ENCODE measurements around the gene DGKB. TPM values are rescaled to one million over a fixed set of nuclear protein-coding genes. Genes with fewer than 3 reads are reported as not detected.
A peak's percentile ranks its signal among the peaks of the same experiment; 100 is the strongest.

DGKB gene
- total and polyA plus RNA-seq, 2 donors from 2014 or later = 0.26 to 1.5 TPM

DNA sequence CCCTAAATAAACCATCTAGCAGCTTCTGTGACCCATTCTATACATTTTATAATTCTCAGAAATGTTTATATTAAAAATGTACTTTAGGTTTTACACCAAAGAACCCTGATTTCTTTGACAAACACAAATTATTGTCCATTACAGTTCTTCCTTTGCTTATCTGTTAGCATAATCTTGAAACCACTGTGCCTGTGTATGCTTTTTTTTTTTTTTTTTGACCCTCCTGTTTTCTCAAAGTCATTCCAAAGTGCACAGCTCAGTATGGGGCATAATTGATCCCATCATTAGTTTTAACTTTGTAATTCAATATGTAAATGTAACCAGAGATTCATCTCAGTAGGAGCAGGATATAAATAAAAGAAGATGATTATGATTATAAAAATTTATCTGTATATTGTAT, 229.3 kb downstream of the DGKB start:
- FAIRE-seq (no peak), DNase-seq (no peak)
- H3K27ac ChIP-seq (ENCODE audit: low read depth in 2 of 2, low read length in 2 of 2) = no peak overlapping the region
- no peaks in the 10 kb centered on the region for H3K36me3 ChIP-seq (ENCODE audit: control insufficient read depth in 2 of 3, insufficient read depth in 3 of 3, low read length in 3 of 3)
- intact Hi-C loops (cut with DNase I) = no loop called here
- no peaks in the 10 kb centered on the region for H3K27me3 ChIP-seq (ENCODE audit: control insufficient read depth, insufficient read depth, low read length)
- no peaks in the 10 kb centered on the region for H3K9me3 ChIP-seq (ENCODE audit: control insufficient read depth in 2 of 3, insufficient read depth in 1 of 3, low read length in 3 of 3)
- TF ChIP-seq, protein P1, sequence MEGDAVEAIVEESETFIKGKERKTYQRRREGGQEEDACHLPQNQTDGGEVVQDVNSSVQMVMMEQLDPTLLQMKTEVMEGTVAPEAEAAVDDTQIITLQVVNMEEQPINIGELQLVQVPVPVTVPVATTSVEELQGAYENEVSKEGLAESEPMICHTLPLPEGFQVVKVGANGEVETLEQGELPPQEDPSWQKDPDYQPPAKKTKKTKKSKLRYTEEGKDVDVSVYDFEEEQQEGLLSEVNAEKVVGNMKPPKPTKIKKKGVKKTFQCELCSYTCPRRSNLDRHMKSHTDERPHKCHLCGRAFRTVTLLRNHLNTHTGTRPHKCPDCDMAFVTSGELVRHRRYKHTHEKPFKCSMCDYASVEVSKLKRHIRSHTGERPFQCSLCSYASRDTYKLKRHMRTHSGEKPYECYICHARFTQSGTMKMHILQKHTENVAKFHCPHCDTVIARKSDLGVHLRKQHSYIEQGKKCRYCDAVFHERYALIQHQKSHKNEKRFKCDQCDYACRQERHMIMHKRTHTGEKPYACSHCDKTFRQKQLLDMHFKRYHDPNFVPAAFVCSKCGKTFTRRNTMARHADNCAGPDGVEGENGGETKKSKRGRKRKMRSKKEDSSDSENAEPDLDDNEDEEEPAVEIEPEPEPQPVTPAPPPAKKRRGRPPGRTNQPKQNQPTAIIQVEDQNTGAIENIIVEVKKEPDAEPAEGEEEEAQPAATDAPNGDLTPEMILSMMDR (IDR thresholded peaks at IDR 0.05; ENCODE audit: borderline replicate concordance, extremely low read depth, insufficient read depth) = no peak
- H3K4me1 ChIP-seq (ENCODE audit: control insufficient read depth in 2 of 3, insufficient read depth in 2 of 3, low read depth in 1 of 3, low read length in 3 of 3) = no peaks in the 10 kb centered on the region
- H3K9ac ChIP-seq (ENCODE audit: low read length in 3 of 3) = no peak overlapping the region
- H3K4me3 ChIP-seq (ENCODE audit: low read length in 3 of 3) = no peak overlapping the region

DNA sequence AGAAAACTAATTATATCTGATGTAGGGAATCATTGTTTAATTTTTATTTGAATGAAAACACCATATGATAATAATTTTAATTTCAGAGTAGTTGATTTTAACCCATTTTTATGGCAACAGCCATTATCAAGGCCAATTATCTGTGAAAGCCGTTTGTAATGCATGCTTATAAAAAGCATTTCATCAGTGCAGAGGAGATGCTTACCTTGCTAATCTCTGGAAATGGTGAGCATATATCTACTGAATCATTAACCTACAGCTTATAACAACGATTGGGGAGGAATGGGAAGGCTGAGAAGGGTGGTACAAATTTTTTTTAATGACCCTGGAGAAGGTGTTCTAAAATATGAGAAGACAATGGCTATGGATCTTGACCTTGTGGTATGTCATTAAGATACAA, 235.6 kb downstream of the DGKB start:
- intact Hi-C loops (cut with DNase I) = no loop called here
- no peak overlapping the region for H3K9ac ChIP-seq (ENCODE audit: low read length in 3 of 3)
- H3K9me3 ChIP-seq (ENCODE audit: control insufficient read depth in 2 of 3, insufficient read depth in 1 of 3, low read length in 3 of 3) = no peaks in the 10 kb centered on the region

DNA sequence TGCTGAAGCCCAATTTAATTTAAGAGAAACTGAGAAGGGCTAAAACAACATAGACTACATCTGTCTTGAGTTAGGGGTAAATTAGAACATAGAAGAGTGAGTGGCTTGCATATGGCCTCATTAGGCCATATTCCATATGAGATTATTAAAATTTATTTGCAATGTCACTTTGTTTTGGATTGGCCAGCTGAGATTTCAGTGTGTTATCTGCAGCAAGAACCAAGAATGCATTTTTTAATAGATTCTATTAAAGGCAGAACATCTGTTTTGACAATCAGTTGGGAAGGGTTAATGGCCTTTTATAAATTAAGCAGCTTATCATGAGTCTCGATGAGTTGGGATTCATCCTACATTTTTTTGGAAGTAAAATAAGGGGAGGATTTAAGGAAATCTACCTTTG, 236.2 kb downstream of the DGKB start:
- TF ChIP-seq, protein P1 (IDR thresholded peaks at IDR 0.05; ENCODE audit: borderline replicate concordance, extremely low read depth, insufficient read depth) = no peak
- Histone ChIP-seq H3K9ac (ENCODE audit: low read length in 3 of 3) (no peak overlapping the region), H3K27me3 (ENCODE audit: control insufficient read depth, insufficient read depth, low read length) (no peaks in the 10 kb centered on the region), H3K36me3 (ENCODE audit: control insufficient read depth in 2 of 3, insufficient read depth in 3 of 3, low read length in 3 of 3) (no peaks in the 10 kb centered on the region), H3K9me3 (ENCODE audit: control insufficient read depth in 2 of 3, insufficient read depth in 1 of 3, low read length in 3 of 3) (no peaks in the 10 kb centered on the region), H3K4me3 (ENCODE audit: low read length in 3 of 3) (no peak overlapping the region), H3K4me1 (ENCODE audit: control insufficient read depth in 2 of 3, insufficient read depth in 2 of 3, low read depth in 1 of 3, low read length in 3 of 3) (no peaks in the 10 kb centered on the region), H3K27ac (ENCODE audit: low read depth in 2 of 2, low read length in 2 of 2) (no peak overlapping the region)
- FAIRE-seq = no peak
- intact Hi-C loops (cut with DNase I) = no loop called here
- peak in 1 of 5 donors; percentile 25 for DNase-seq

More for the DNA sequence above, 235.6 kb downstream of the DGKB start:
- DNase-seq (no peak), FAIRE-seq (no peak)
- Histone ChIP-seq H3K4me3 (ENCODE audit: low read length in 3 of 3) (no peak overlapping the region), H3K27ac (ENCODE audit: low read depth in 2 of 2, low read length in 2 of 2) (no peak overlapping the region), H3K36me3 (ENCODE audit: control insufficient read depth in 2 of 3, insufficient read depth in 3 of 3, low read length in 3 of 3) (no peaks in the 10 kb centered on the region), H3K27me3 (ENCODE audit: control insufficient read depth, insufficient read depth, low read length) (no peaks in the 10 kb centered on the region), H3K4me1 (ENCODE audit: control insufficient read depth in 2 of 3, insufficient read depth in 2 of 3, low read depth in 1 of 3, low read length in 3 of 3) (no peaks in the 10 kb centered on the region)
- TF ChIP-seq, protein P1 (IDR thresholded peaks at IDR 0.05; ENCODE audit: borderline replicate concordance, extremely low read depth, insufficient read depth) = no peak

DNA sequence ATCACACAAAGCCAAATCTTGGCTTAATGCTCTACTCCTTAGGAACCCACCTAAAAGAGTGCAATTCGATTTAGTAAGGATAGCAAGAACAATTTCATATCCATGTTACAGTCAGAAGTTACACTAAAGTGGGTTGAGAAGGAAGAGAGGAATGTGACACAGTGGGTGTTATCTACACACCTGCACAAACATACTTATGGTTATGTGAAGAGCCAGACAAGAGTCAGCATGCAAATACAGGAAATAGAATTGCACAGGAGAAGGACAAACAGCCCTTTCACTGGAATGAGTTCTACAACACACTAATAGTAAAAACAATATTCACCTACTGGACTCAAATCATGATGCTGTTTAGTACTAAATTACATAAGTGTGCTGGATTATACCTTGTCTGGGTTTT, 262.8 kb downstream of the DGKB start:
- no peaks in the 10 kb centered on the region for H3K27me3 ChIP-seq (ENCODE audit: control insufficient read depth, insufficient read depth, low read length)
- no peak overlapping the region for H3K4me3 ChIP-seq (ENCODE audit: low read length in 3 of 3)
- no peaks in the 10 kb centered on the region for H3K36me3 ChIP-seq (ENCODE audit: control insufficient read depth in 2 of 3, insufficient read depth in 3 of 3, low read length in 3 of 3)
- peaks cover 0 to 4% (median 0%) of the 10 kb centered on the region in 3 donors for H3K4me1 ChIP-seq (ENCODE audit: control insufficient read depth in 2 of 3, insufficient read depth in 2 of 3, low read depth in 1 of 3, low read length in 3 of 3)
- intact Hi-C loops (cut with DNase I) = no loop called here
- FAIRE-seq = no peak
- no peak overlapping the region for H3K9ac ChIP-seq (ENCODE audit: low read length in 3 of 3)
- no peak for DNase-seq
- H3K27ac ChIP-seq (ENCODE audit: low read depth in 2 of 2, low read length in 2 of 2) = no peak overlapping the region
- TF ChIP-seq, protein P1 (IDR thresholded peaks at IDR 0.05; ENCODE audit: borderline replicate concordance, extremely low read depth, insufficient read depth) = no peak
- peaks cover 0 to 13% (median 2%) of the 10 kb centered on the region in 3 donors for H3K9me3 ChIP-seq (ENCODE audit: control insufficient read depth in 2 of 3, insufficient read depth in 1 of 3, low read length in 3 of 3)

All from kidney (tissue), 14 donors.